GM23338 (cell line): ENCODE results near the gene NSD1.

ENCODE experiments used
- CREB1 ChIP-seq: fragments of 250-450 bp; sonication (Bioruptor Pico); IDR thresholded peaks from 2 replicates; pipeline ENCODE4 v1.5.0; 2020; ENCODE audit warnings: low read depth, mild to moderate bottlenecking, moderate library complexity
- CTCF ChIP-seq, 2 experiments: fragments of 200-600 bp in 1 of 2; sonication (generic) in 1 of 2; conservative IDR thresholded peaks; 2 replicates each; pipeline versions ENCODE4 v1.5.1 to v1.6.1; 2016 to 2017; ENCODE audit warnings: antibody characterized with exemption in 2 of 2, low read depth in 2 of 2, mild to moderate bottlenecking in 2 of 2, moderate library complexity in 1 of 2
- ETS1 ChIP-seq: IDR thresholded peaks from 2 replicates; pipeline ENCODE4 v1.6.1; 2016; ENCODE audit warnings: antibody characterized with exemption
- EZH2 ChIP-seq: fragments of 200-600 bp; sonication (generic); IDR thresholded peaks from one replicate; pipeline ENCODE4 v1.8.0; 2017; ENCODE audit warnings: antibody characterized with exemption, mild to moderate bottlenecking, low read depth; ENCODE audit not compliant: unreplicated experiment
- EZH2phosphoT487 ChIP-seq: fragments of 200-600 bp; sonication (generic); IDR thresholded peaks from one replicate; pipeline ENCODE4 v1.8.1; 2018; ENCODE audit warnings: antibody characterized with exemption; ENCODE audit not compliant: unreplicated experiment
- JUNB ChIP-seq: IDR thresholded peaks from one replicate; pipeline ENCODE4 v1.6.1; 2016; ENCODE audit warnings: antibody characterized with exemption; ENCODE audit not compliant: unreplicated experiment
- POLR2AphosphoS5 ChIP-seq: IDR thresholded peaks from 2 replicates; pipeline ENCODE4 v1.6.1; 2016; ENCODE audit warnings: antibody characterized with exemption, low read depth
- REST ChIP-seq: IDR thresholded peaks from one replicate; pipeline ENCODE4 v1.6.1; 2018; ENCODE audit warnings: antibody characterized with exemption; ENCODE audit not compliant: unreplicated experiment
- ZNF462 ChIP-seq: fragments of 250-450 bp; sonication (Bioruptor Pico); IDR thresholded peaks from 2 replicates; pipeline ENCODE4 v1.5.0; 2020; ENCODE audit warnings: mild to moderate bottlenecking, moderate library complexity

GRCh38 chr5:177330991-177331842 lies 197.6 kb downstream of the NSD1 start:
- TF ChIP-seq CTCF (conservative IDR thresholded peaks at IDR 0.05; ENCODE audit: low read depth in 2 of 2) = no peak
- no peak for TF ChIP-seq EZH2
- no peak for TF ChIP-seq POLR2AphosphoS5
- no peak for TF ChIP-seq EZH2phosphoT487
- TF ChIP-seq REST = no peak
- TF ChIP-seq CREB1 (CRISPR knock-in tag) = no peak
- no peak for TF ChIP-seq JUNB
- no peak for TF ChIP-seq ETS1
- TF ChIP-seq ZNF462 (CRISPR knock-in tag) = no peak
